Kidney epithelial cell (primary cell): ENCODE results near the gene WFDC11. TPM values are rescaled to one million over a fixed set of nuclear protein-coding genes. Genes with fewer than 3 reads are reported as not detected.
"Not testable (repeated sequence)": the region's sequence is repeated elsewhere in the genome, so short reads cannot be mapped to it uniquely, and the experiment has no call there.

Experiments used
- DNase-seq: peaks from one replicate; pipeline ENCODE4 v3.0.0-alpha.2; 2010; ENCODE audit warnings: low read depth
- H3K27me3 ChIP-seq: 2 replicates; pipeline ENCODE4 v1.6.0; 2011; ENCODE audit warnings: low read length; ENCODE audit not compliant: control insufficient read depth, insufficient read depth
- H3K36me3 ChIP-seq: 2 replicates; pipeline ENCODE4 v1.5.1; 2011; ENCODE audit warnings: low read length; ENCODE audit not compliant: control insufficient read depth, insufficient read depth
- H3K4me3 ChIP-seq: 2 replicates; pipeline ENCODE4 v1.5.1; 2011; ENCODE audit warnings: low read depth, mild to moderate bottlenecking, control low read depth, low read length
- total RNA-seq: library from RNA; depleted of rRNA; stranded (reverse); fragments of >200 nt; gene quantifications from 2 replicates; pipeline ENCODE4 v1.2.3, GENCODE V29; 2015
- TF ChIP-seq, protein P1 (sequence below): IDR thresholded peaks from 2 replicates; pipeline ENCODE4 v1.5.1; 2011; ENCODE audit warnings: mild to moderate bottlenecking, moderate library complexity, low read length, control low read depth, inconsistent platforms; ENCODE audit not compliant: insufficient read depth, poor library complexity, severe bottlenecking

The WFDC11 gene
- total RNA-seq, 1 donor from 2014 or later: not detected

GRCh38 chr20:45685896-45686295 is 15.9 kb upstream of the WFDC11 start:
- H3K4me3 ChIP-seq: no peak overlapping the region
- no peak for DNase-seq
- H3K27me3 ChIP-seq: no peaks in the 10 kb centered on the region
- H3K36me3 ChIP-seq: no peaks in the 10 kb centered on the region
- TF ChIP-seq, protein P1, sequence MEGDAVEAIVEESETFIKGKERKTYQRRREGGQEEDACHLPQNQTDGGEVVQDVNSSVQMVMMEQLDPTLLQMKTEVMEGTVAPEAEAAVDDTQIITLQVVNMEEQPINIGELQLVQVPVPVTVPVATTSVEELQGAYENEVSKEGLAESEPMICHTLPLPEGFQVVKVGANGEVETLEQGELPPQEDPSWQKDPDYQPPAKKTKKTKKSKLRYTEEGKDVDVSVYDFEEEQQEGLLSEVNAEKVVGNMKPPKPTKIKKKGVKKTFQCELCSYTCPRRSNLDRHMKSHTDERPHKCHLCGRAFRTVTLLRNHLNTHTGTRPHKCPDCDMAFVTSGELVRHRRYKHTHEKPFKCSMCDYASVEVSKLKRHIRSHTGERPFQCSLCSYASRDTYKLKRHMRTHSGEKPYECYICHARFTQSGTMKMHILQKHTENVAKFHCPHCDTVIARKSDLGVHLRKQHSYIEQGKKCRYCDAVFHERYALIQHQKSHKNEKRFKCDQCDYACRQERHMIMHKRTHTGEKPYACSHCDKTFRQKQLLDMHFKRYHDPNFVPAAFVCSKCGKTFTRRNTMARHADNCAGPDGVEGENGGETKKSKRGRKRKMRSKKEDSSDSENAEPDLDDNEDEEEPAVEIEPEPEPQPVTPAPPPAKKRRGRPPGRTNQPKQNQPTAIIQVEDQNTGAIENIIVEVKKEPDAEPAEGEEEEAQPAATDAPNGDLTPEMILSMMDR: peak; percentile 23

- no peaks in the 10 kb centered on the region for H3K36me3 ChIP-seq
- TF ChIP-seq, protein P1: no peak
- DNase-seq: no peak
- H3K4me3 ChIP-seq: no peak overlapping the region
- no peaks in the 10 kb centered on the region for H3K27me3 ChIP-seq
These were observed 9.6 kb upstream of the WFDC11 start for GRCh38 chr20:45679650-45680049.

DNA sequence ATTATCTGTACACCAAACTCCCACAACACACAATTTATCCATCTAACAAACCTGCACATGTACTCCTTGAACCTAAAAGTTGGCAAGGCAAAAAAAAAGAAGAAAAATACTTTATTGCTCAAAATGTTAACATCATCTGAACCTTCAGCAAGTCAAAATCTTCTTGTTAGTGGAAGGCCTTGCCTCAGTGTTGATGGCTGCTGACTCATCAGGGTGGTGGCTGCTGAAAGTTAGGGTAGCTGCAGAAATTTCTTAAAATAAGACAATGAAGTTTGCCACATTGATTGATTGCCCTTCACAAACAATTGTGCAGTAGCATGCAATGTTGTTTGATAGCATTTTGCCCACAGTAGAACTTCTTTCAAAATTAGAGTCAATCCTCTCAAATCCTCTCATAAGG is 2.7 kb upstream of the WFDC11 start:
- Histone ChIP-seq H3K27me3 (no peaks in the 10 kb centered on the region), H3K4me3 (no peak overlapping the region), H3K36me3 (no peaks in the 10 kb centered on the region)
- TF ChIP-seq, protein P1: no peak
- no peak for DNase-seq

GRCh38 chr20:45657038-45657437 is 13.0 kb downstream of the WFDC11 start:
- not testable (repeated sequence) for H3K4me3 ChIP-seq, H3K36me3 ChIP-seq, H3K27me3 ChIP-seq, DNase-seq

DNA sequence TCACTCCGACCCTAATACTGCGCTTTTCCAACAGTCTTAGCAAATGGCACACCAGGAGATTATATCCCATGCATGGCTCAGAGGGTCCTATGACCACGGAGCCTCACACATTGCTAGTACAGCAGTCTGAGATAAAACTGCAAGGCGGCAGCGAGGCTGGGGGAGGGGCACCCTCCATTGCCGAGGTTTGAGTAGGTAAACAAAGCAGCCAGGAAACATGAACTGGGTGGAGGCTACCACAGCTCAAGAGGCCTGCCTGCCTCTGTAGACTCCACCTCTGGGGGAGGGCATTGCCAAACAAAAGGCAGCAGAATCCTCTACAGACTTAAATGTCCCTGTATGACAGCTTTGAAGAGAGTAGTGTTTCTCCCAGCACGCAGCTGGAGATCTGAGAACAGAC is 18.3 kb downstream of the WFDC11 start:
- not testable (repeated sequence) for H3K36me3 ChIP-seq, H3K27me3 ChIP-seq, DNase-seq, H3K4me3 ChIP-seq

DNA sequence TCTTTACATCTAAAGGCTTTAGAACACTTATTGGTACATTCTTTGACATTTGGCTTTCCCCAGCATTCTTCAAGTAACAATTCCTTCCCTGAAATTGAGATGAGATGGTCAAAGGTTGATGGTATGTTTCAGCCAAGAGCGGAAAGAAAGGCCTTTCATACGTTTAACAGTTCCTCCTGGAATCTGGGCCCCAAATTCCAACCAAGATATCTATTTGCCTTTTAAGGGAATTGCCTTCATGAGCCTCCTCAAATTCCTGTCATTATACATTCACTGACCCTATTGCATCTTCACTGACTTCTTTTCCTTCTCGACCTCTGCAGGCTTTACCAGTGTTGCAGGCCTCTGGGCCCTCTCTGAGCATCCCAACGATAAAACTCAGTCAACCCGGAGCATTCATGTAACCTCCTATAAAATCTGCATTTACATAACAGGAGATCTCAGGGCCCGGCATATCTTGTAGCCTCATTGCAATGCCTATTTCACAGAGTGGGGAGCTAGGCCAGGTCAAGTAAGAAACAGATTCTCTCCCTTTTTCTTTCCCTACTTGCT is 20.7 kb downstream of the WFDC11 start:
- no peak for DNase-seq
- Histone ChIP-seq H3K36me3 (no peaks in the 10 kb centered on the region), H3K27me3 (no peaks in the 10 kb centered on the region), H3K4me3 (no peak overlapping the region)
- TF ChIP-seq, protein P1: no peak

DNA sequence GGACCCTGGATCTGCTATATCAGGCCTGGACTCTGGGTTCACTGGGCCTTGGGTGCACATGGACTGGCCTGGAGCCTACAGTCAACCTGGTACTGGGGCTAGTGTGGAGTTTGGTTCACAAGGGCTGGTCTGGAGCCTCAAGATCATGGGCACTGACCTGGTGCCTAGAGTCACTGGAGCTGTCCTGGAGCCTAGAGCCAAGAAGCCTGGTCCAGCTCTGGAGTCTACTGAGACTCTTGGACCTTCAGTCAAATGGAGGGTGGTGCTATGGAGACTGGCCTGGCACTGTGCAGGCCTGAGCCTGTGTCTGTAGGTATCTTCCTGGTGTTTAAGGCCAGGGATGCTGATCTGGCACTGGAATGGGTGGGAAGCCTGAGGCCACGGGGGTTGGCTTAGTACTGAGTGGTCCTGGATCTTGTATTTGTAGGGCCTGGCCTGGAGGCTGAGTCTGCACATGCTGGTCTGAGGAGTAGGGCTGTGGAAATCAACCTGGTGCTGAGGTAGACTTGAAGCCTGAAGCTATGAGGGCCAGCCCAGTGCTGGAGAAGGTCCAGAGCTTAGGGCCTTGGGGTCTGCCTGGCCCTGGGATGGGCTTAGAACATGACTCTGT is 22.5 kb downstream of the WFDC11 start:
- Histone ChIP-seq H3K36me3 (no peaks in the 10 kb centered on the region), H3K27me3 (no peaks in the 10 kb centered on the region), H3K4me3 (no peak overlapping the region)
- no peak for DNase-seq
- TF ChIP-seq, protein P1: no peak
